Neural cell (in vitro differentiated cells): ENCODE data around the gene CDC16. TPM values are rescaled to one million over a fixed set of nuclear protein-coding genes. Genes with fewer than 3 reads are reported as not detected.

Experiments used
- H2AFZ ChIP-seq: fragments of 200-600, 300-800 bp; sonication (generic), shearing (Covaris generic); 2 replicates; pipeline ENCODE4 v1.6.0; 2014; ENCODE audit warnings: low read depth, mild to moderate bottlenecking, antibody characterized with exemption, low read length, moderate library complexity
- H3F3A ChIP-seq: fragments of 200-600 bp; shearing (Covaris generic); 2 replicates; pipeline ENCODE4 v1.6.1; 2016; ENCODE audit warnings: mild to moderate bottlenecking, moderate library complexity, mixed read lengths, antibody characterized with exemption, low read length; ENCODE audit not compliant: insufficient read depth, poor library complexity, severe bottlenecking
- H3K27ac ChIP-seq: fragments of 200-600, 300-800 bp; sonication (generic), shearing (Covaris generic); 2 replicates; pipeline ENCODE4 v1.5.1; 2014; ENCODE audit warnings: mild to moderate bottlenecking, low read length, moderate library complexity
- H3K27me3 ChIP-seq: fragments of 300-800, 200-600 bp; sonication (generic), shearing (Covaris generic); 2 replicates; pipeline ENCODE4 v1.6.0; 2014; ENCODE audit warnings: mild to moderate bottlenecking, low read depth, low read length, moderate library complexity; ENCODE audit not compliant: insufficient read depth
- H3K36me3 ChIP-seq: fragments of 300-800, 200-600 bp; sonication (generic), shearing (Covaris generic); 2 replicates; pipeline ENCODE4 v1.5.1; 2014; ENCODE audit warnings: mild to moderate bottlenecking, antibody characterized with exemption, low read length, moderate library complexity; ENCODE audit not compliant: insufficient read depth
- H3K4me2 ChIP-seq: fragments of 300-800, 200-600 bp; sonication (generic), shearing (Covaris generic); 2 replicates; pipeline ENCODE4 v1.6.0; 2014; ENCODE audit warnings: mild to moderate bottlenecking, low read length
- H3K4me3 ChIP-seq: fragments of 300-800, 200-600 bp; sonication (generic), shearing (Covaris generic); 2 replicates; pipeline ENCODE4 v1.5.1; 2014; ENCODE audit warnings: mild to moderate bottlenecking, low read length, moderate library complexity
- H3K79me2 ChIP-seq: fragments of 200-600 bp; shearing (Covaris generic); replicated peaks from 2 replicates; pipeline ENCODE4 v1.6.0; 2014; ENCODE audit warnings: mild to moderate bottlenecking, low read length, moderate library complexity; ENCODE audit not compliant: insufficient read depth
- H3K9ac ChIP-seq: fragments of 300-800, 200-600 bp; sonication (generic), shearing (Covaris generic); 2 replicates; pipeline ENCODE4 v1.6.1; 2016; ENCODE audit warnings: mild to moderate bottlenecking, low read length, mixed read lengths
- H3K9me2 ChIP-seq: fragments of 200-600 bp; shearing (Covaris generic); 2 replicates; pipeline ENCODE4 v1.6.1; 2016; ENCODE audit warnings: mild to moderate bottlenecking, low read length, mixed read lengths; ENCODE audit not compliant: insufficient read depth
- H3K9me3 ChIP-seq: fragments of 200-600, 300-800 bp; sonication (generic), shearing (Covaris generic); 2 replicates; pipeline ENCODE4 v1.6.1; 2016; ENCODE audit warnings: mild to moderate bottlenecking, mixed run types, low read length, moderate library complexity, mixed read lengths
- H4K20me1 ChIP-seq: fragments of 200-600 bp; shearing (Covaris generic); 2 replicates; pipeline ENCODE4 v1.6.1; 2016; ENCODE audit warnings: mild to moderate bottlenecking, mixed run types; ENCODE audit not compliant: insufficient read depth
- EP300 ChIP-seq: fragments of 450-650 bp; conservative IDR thresholded peaks from 2 replicates; pipeline ENCODE4 v1.6.1; 2014; ENCODE audit warnings: antibody characterized with exemption, mild to moderate bottlenecking, moderate library complexity; ENCODE audit not compliant: poor library complexity, severe bottlenecking
- EZH2 ChIP-seq: fragments of 200-600, 300-800 bp; shearing (Covaris generic), sonication (generic); IDR thresholded peaks from 2 replicates; pipeline ENCODE4 v1.6.1; 2014; ENCODE audit warnings: antibody characterized with exemption, low read length, borderline replicate concordance, mild to moderate bottlenecking; ENCODE audit not compliant: insufficient read depth, poor library complexity, severe bottlenecking
- MXI1 ChIP-seq: fragments of 450-650 bp; conservative IDR thresholded peaks from 2 replicates; pipeline ENCODE4 v1.6.1; 2014; ENCODE audit warnings: antibody characterized with exemption, mild to moderate bottlenecking; ENCODE audit not compliant: poor library complexity, severe bottlenecking
- POLR2AphosphoS5 ChIP-seq: IDR thresholded peaks from 2 replicates; pipeline ENCODE4 v1.6.1; 2012
- RAD21 ChIP-seq: fragments of 450-650 bp; conservative IDR thresholded peaks from 2 replicates; pipeline ENCODE4 v1.6.1; 2014; ENCODE audit warnings: antibody characterized with exemption, mild to moderate bottlenecking, moderate library complexity
- SMC3 ChIP-seq: fragments of 450-650 bp; conservative IDR thresholded peaks from 2 replicates; pipeline ENCODE4 v1.6.1; 2014; ENCODE audit warnings: antibody characterized with exemption, mild to moderate bottlenecking, moderate library complexity; ENCODE audit not compliant: poor library complexity
- TAF1 ChIP-seq: IDR thresholded peaks from 2 replicates; pipeline ENCODE4 v1.6.1; 2012; ENCODE audit warnings: low read depth
- polyA plus RNA-seq: library from polyadenylated mRNA; depleted of rRNA; stranded (reverse); fragments of >200 nt; gene quantifications from 2 replicates; pipeline ENCODE4 v1.2.3, GENCODE V29; 2014
- TF ChIP-seq, protein P1 (sequence below): fragments of 450-650 bp; IDR thresholded peaks from 2 replicates; pipeline ENCODE4 v1.5.1; 2014; ENCODE audit warnings: antibody characterized with exemption, mild to moderate bottlenecking, moderate library complexity; ENCODE audit not compliant: poor library complexity, severe bottlenecking
- TF ChIP-seq, protein P2 (sequence below): IDR thresholded peaks from 2 replicates; pipeline ENCODE4 v1.6.1; 2012; ENCODE audit warnings: borderline replicate concordance

CDC16 gene
- polyA plus RNA-seq, 1 donor from 2014 or later = 78.4 TPM

DNA sequence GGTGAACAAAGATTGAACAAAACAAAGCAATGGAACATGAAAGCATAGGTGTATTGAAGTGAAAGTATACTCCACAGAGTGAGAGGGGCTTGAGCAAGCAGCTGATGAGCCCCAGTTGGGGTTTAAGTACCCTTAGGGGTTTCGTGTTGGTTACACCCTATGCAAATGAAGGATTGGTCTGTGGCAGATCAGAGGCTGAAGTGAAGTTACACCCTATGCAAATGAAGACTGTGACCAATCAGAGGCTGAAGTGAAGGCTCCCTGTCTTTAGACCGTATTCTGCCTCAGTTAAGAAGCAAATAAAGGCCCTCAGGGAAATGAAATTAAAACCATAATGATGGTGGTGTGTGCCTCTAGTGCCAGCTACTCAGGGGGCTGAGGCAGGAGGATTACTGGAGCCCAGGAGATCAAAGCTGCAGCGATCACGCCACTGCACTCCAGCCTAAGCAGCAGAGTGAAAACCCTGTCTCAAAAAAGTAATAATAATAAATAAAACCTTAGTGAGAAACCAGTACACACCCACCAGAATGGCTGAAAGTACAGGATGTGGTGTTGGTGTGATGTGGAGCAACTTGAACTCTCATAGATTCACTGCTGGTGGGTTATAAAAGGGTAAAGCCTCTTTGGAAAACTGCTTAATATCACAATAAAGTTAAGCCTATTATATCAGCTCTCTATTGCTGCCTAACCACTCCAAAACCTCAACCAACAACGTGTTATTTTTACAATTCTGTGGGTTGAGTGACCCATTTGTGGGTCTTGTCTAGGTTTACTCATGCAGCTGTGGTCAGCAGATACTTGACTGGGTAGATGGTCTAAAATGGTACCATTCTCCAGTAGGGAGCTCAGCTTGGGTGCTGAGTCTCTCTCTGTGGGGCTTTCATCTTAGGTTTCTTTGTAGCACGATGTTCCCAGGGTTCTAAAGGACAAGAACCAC is 33.9 kb downstream of the CDC16 start:
- H2AFZ ChIP-seq = no peak overlapping the region
- TF ChIP-seq SMC3 = no peak
- TF ChIP-seq, protein P1, sequence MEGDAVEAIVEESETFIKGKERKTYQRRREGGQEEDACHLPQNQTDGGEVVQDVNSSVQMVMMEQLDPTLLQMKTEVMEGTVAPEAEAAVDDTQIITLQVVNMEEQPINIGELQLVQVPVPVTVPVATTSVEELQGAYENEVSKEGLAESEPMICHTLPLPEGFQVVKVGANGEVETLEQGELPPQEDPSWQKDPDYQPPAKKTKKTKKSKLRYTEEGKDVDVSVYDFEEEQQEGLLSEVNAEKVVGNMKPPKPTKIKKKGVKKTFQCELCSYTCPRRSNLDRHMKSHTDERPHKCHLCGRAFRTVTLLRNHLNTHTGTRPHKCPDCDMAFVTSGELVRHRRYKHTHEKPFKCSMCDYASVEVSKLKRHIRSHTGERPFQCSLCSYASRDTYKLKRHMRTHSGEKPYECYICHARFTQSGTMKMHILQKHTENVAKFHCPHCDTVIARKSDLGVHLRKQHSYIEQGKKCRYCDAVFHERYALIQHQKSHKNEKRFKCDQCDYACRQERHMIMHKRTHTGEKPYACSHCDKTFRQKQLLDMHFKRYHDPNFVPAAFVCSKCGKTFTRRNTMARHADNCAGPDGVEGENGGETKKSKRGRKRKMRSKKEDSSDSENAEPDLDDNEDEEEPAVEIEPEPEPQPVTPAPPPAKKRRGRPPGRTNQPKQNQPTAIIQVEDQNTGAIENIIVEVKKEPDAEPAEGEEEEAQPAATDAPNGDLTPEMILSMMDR = no peak
- no peaks in the 10 kb centered on the region for H3K27me3 ChIP-seq
- peaks cover 15% of the 10 kb centered on the region for H3K36me3 ChIP-seq
- H3K9me2 ChIP-seq = no peaks in the 10 kb centered on the region
- H4K20me1 ChIP-seq = no peaks in the 10 kb centered on the region
- H3K4me3 ChIP-seq = no peak overlapping the region
- H3K27ac ChIP-seq = no peak overlapping the region
- H3K79me2 ChIP-seq = no peaks in the 10 kb centered on the region
- no peaks in the 10 kb centered on the region for H3F3A ChIP-seq
- H3K4me2 ChIP-seq = no peak overlapping the region
- H3K9me3 ChIP-seq = no peaks in the 10 kb centered on the region
- H3K9ac ChIP-seq = no peak overlapping the region

DNA sequence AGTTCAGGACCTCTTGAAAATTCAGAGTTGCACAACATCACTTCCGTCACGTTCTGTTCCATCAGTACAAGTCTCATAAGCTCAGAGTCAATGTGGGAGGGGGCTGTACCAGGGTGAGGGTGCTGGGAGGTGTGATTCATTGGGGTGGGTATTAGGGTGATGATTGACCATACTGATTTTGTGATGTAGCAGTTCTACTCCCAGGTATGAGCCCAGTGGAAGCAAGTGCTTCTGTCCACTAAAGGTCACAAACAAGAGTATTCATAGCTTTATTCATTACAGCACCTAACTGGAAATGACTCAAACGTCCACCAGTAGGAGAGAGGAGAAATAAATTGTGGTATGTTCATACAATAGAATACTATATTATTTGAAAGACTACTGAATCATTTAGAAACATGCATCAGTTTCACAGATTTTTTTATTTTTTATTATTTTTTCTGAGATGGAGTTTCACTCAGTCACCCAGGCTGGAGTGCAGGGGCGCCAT is 34.6 kb downstream of the CDC16 start:
- TF ChIP-seq EZH2 = no peak
- TF ChIP-seq, protein P2, sequence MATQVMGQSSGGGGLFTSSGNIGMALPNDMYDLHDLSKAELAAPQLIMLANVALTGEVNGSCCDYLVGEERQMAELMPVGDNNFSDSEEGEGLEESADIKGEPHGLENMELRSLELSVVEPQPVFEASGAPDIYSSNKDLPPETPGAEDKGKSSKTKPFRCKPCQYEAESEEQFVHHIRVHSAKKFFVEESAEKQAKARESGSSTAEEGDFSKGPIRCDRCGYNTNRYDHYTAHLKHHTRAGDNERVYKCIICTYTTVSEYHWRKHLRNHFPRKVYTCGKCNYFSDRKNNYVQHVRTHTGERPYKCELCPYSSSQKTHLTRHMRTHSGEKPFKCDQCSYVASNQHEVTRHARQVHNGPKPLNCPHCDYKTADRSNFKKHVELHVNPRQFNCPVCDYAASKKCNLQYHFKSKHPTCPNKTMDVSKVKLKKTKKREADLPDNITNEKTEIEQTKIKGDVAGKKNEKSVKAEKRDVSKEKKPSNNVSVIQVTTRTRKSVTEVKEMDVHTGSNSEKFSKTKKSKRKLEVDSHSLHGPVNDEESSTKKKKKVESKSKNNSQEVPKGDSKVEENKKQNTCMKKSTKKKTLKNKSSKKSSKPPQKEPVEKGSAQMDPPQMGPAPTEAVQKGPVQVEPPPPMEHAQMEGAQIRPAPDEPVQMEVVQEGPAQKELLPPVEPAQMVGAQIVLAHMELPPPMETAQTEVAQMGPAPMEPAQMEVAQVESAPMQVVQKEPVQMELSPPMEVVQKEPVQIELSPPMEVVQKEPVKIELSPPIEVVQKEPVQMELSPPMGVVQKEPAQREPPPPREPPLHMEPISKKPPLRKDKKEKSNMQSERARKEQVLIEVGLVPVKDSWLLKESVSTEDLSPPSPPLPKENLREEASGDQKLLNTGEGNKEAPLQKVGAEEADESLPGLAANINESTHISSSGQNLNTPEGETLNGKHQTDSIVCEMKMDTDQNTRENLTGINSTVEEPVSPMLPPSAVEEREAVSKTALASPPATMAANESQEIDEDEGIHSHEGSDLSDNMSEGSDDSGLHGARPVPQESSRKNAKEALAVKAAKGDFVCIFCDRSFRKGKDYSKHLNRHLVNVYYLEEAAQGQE = no peak
- no peak for TF ChIP-seq SMC3
- TF ChIP-seq POLR2AphosphoS5 = no peak
- no peak for TF ChIP-seq EP300
- no peak for TF ChIP-seq MXI1
- no peak for TF ChIP-seq TAF1
- no peak for TF ChIP-seq RAD21
- TF ChIP-seq, protein P1 = no peak
- Histone ChIP-seq H3K36me3 (peaks cover 13% of the 10 kb centered on the region), H3K4me3 (no peak overlapping the region), H3F3A (no peaks in the 10 kb centered on the region), H4K20me1 (no peaks in the 10 kb centered on the region), H3K9me3 (no peaks in the 10 kb centered on the region), H3K79me2 (no peaks in the 10 kb centered on the region), H3K27me3 (no peaks in the 10 kb centered on the region), H2AFZ (no peak overlapping the region), H3K9ac (no peak overlapping the region), H3K9me2 (no peaks in the 10 kb centered on the region), H3K4me2 (no peak overlapping the region), H3K27ac (no peak overlapping the region)
